Sciatic nerve (tissue), 2 donors: ENCODE measurements around the gene BPTF. TPM values are rescaled to one million over a fixed set of nuclear protein-coding genes. Genes with fewer than 3 reads are reported as not detected.
"Not testable (repeated sequence)": the region's sequence is repeated elsewhere in the genome, so short reads cannot be mapped to it uniquely, and the experiment has no call there.

ENCODE experiments used
- ATAC-seq: fragments of 200-7000 bp; cut with Tn5 transposase; one replicate; pipeline ENCODE4 v1.9.1; 2020; ENCODE audit warnings: mild to moderate bottlenecking, moderate library complexity
- DNase-seq: peaks from one replicate; pipeline ENCODE4 v3.0.0-alpha.2; 2020; ENCODE audit warnings: low spot score
- intact Hi-C: fragments of 100-400 bp; cut with DNase I; formaldehyde crosslinking; loops from one replicate; pipeline ENCODE4 v1.14.2; 2022
- total RNA-seq: library from RNA; stranded (reverse); fragmentation: NEBNext Ultra II Directional; extraction: Animal tissue kit (Norgen Biotek cat#: 25700); gene quantifications from one replicate; pipeline ENCODE4 v1.2.1, GENCODE V29; 2021
- donor health status: DM: no; HTN: no; CAD: no.
- donor health status: DM: no; HTN: no; CAD: no.

BPTF gene
- total RNA-seq, 1 donor from 2014 or later, result 154 TPM

GRCh38 chr17:68020791-68021190 is 195.5 kb downstream of the BPTF start:
- intact Hi-C loops, DNase-seq, ATAC-seq: not testable (repeated sequence)

GRCh38 chr17:68021963-68022362 is 196.7 kb downstream of the BPTF start:
- DNase-seq (no peak), ATAC-seq (no peak)
- intact Hi-C loops, result no loop called here

GRCh38 chr17:68022547-68022946 is 197.2 kb downstream of the BPTF start:
- ATAC-seq, intact Hi-C loops, DNase-seq: not testable (repeated sequence)

DNA sequence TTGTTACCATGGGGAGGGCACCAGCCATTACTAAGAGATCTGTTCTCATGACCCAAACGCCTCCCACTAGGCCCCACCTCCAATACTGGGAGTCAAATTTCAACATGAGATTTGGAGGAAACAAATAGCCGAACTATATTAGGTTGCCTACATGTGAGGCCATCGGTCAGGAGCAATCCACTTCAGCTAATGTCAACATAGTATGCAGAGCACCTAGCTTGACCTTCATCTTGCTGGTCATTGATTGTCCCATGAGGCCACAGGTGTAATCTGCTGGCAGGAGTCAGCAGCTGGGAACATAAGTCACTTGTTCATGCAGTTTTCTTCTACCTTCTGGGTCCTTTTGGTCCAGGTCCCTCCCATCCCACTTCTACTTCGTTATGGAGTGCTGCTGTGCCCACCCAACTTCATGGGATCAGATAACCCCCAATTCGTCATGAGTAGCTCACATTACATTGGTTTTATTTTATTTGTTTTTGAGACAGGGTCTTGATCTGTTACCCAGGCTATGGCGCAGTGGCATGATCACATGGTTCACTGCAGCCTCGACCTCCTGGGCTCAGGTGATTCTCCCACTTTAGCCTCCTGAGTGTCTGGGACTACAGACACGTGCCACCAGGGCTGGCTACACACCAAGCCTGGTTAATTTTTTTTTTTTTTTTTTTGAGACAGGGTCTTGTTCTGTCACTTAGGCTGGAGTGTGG is 204.4 kb downstream of the BPTF start:
- DNase-seq (peak; percentile 21), ATAC-seq (no peak)
- intact Hi-C loops, result no loop called here

Other genes starting within 250 kb of the BPTF start
- 37.0 TPM for gene NOL11, start 107.6 kb upstream of the BPTF start, total RNA-seq
- gene C17orf58, start 171.0 kb downstream of the BPTF start, total RNA-seq, result 6.2 TPM
- gene KPNA2, start 210.2 kb downstream of the BPTF start, total RNA-seq, result 15.0 TPM